ENCODE results near the gene CXCL13. TPM values are rescaled to one million over a fixed set of nuclear protein-coding genes. Genes with fewer than 3 reads are reported as not detected.
"Not testable (repeated sequence)": the region's sequence is repeated elsewhere in the genome, so short reads cannot be mapped to it uniquely, and the experiment has no call there.

Gene CXCL13, protein sequence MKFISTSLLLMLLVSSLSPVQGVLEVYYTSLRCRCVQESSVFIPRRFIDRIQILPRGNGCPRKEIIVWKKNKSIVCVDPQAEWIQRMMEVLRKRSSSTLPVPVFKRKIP
- total RNA-seq, result 1 to 10 TPM in 2 of 3 donors, not detected in 1; 2.9 to 6.2 TPM

DNA sequence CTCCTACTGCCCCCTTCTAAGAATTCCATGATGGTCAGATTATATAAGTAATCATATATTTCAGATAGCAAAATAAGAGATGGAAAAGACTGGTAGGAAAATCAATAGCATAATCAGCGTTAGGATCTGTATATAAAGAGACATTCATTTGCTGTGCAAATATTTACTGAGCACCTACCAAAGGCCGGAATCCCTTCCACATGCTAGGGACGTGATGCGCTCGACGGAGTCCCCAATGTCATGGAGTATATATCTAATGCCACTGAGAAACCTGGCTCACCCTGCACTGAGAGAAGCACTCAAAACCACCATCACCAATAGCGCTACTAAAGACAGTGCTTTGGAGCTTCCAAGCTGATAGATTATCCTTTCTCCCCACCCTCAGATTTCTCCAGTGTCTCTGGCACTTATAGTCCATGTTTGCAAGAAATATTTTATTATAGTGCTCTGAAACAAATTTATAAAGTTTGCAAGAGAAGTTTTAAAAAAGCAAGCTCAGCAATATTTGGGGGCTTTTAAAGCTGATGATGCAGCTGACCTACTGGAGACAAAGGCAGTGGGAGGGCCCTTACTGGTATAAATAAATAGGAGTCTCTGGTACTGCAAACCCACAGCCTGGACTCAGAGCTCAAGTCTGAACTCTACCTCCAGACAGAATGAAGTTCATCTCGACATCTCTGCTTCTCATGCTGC is at the start of gene CXCL13:
Gene CXCL13, plus strand, starts transcription at position 611 of the 693 bp plus-strand sequence. Its CDS starts 46 bp downstream, at position 657.
- Histone ChIP-seq H3K27me3 (no peaks in the 10 kb centered on the region), H3K4me3 (no peak within 1 kb of the TSS), H3K27ac (no peak within 1 kb of the TSS), H3K9me3 (no peaks in the 10 kb centered on the region), H3K4me1 (no peaks in the 10 kb centered on the region), H3K36me3 (no peaks in the 10 kb centered on the region)
- no peak for DNase-seq (ENCODE audit: low spot score in 2 of 2)
- no peak for TF ChIP-seq POLR2A (IDR thresholded peaks at IDR 0.05)
- TF ChIP-seq, protein P1, sequence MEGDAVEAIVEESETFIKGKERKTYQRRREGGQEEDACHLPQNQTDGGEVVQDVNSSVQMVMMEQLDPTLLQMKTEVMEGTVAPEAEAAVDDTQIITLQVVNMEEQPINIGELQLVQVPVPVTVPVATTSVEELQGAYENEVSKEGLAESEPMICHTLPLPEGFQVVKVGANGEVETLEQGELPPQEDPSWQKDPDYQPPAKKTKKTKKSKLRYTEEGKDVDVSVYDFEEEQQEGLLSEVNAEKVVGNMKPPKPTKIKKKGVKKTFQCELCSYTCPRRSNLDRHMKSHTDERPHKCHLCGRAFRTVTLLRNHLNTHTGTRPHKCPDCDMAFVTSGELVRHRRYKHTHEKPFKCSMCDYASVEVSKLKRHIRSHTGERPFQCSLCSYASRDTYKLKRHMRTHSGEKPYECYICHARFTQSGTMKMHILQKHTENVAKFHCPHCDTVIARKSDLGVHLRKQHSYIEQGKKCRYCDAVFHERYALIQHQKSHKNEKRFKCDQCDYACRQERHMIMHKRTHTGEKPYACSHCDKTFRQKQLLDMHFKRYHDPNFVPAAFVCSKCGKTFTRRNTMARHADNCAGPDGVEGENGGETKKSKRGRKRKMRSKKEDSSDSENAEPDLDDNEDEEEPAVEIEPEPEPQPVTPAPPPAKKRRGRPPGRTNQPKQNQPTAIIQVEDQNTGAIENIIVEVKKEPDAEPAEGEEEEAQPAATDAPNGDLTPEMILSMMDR (IDR thresholded peaks at IDR 0.05), result no peak
- no peak for TF ChIP-seq POLR2AphosphoS5 (IDR thresholded peaks at IDR 0.05)
- intact Hi-C loops (cut with DNase I; ENCODE audit: low total_unique reads), result no loop called here

GRCh38 chr4:77560170-77560569 is 45.5 kb upstream of the CXCL13 start:
- no peak for DNase-seq (ENCODE audit: low spot score in 2 of 2)
- Histone ChIP-seq H3K27me3 (no peaks in the 10 kb centered on the region), H3K4me3 (no peak overlapping the region), H3K36me3 (no peaks in the 10 kb centered on the region), H3K9me3 (peaks cover 0 to 10% of the 10 kb centered on the region in 2 donors), H3K27ac (no peak overlapping the region), H3K4me1 (no peaks in the 10 kb centered on the region)
- TF ChIP-seq POLR2AphosphoS5 (IDR thresholded peaks at IDR 0.05) (no peak), POLR2A (IDR thresholded peaks at IDR 0.05) (no peak)
- TF ChIP-seq, protein P1 (IDR thresholded peaks at IDR 0.05), result no peak
- intact Hi-C loops (cut with DNase I; ENCODE audit: low total_unique reads), result no loop called here

DNA sequence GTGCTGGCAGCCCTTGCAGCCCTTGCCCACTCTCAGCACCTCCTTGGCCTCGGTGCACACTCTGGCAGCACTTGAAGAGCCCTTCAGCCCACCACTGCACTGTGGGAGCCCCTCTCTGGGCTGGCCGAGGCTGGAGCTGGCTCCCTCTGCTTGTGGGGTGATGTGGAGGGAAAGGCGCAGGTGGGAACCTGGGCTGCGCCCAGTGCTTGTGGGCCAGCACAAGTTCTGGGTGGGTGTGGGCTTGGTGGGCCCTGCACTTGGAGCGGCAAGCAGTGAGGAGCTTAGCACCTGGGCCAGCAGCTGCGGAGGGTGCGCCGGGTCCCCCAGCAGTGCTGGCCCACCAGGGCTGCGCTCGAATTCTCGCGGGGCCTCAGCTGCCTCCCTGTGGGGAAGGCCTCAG is 43.9 kb upstream of the CXCL13 start:
- DNase-seq (ENCODE audit: low spot score in 2 of 2); H3K27ac ChIP-seq; H3K4me3 ChIP-seq; H3K9me3 ChIP-seq; H3K4me1 ChIP-seq; H3K27me3 ChIP-seq; intact Hi-C loops (cut with DNase I; ENCODE audit: low total_unique reads); H3K36me3 ChIP-seq: not testable (repeated sequence)

- H3K27ac ChIP-seq, result peak overlapping the region; percentile 50 to 64
- intact Hi-C loops (cut with DNase I; ENCODE audit: low total_unique reads), result no loop called here
- peak in 2 of 3 donors; percentile 55 to 64 for TF ChIP-seq POLR2AphosphoS5 (IDR thresholded peaks at IDR 0.05)
- no peak for TF ChIP-seq POLR2A (IDR thresholded peaks at IDR 0.05)
Observed at GRCh38 chr4:77564231-77564630, 41.4 kb upstream of the CXCL13 start.

DNA sequence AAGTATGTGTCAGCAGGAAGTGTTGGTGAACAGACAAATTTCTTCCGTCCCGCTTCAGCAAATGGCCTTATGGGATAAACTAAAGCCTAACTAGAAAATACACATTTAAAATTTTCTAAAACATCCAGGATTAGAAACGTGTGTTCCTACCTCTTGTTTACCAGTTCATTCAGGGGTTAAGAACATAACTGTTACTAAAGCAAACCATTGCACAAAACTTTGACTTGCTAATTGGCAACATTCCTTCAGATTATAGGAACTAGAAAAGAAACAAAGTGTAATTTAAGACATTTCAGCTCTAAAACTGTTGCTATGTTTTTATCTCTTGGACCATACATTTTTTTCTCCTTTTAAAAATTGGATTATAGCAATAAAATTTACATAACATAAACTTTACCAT is 39.5 kb upstream of the CXCL13 start:
- Histone ChIP-seq H3K9me3 (peaks cover 0 to 11% of the 10 kb centered on the region in 2 donors), H3K4me1 (no peaks in the 10 kb centered on the region), H3K27me3 (no peaks in the 10 kb centered on the region), H3K4me3 (no peak overlapping the region), H3K27ac (no peak overlapping the region), H3K36me3 (no peaks in the 10 kb centered on the region)
- intact Hi-C loops (cut with DNase I; ENCODE audit: low total_unique reads), result no loop called here
- TF ChIP-seq POLR2AphosphoS5 (IDR thresholded peaks at IDR 0.05) (no peak), POLR2A (IDR thresholded peaks at IDR 0.05) (no peak)
- TF ChIP-seq, protein P1 (IDR thresholded peaks at IDR 0.05), result no peak
- no peak for DNase-seq (ENCODE audit: low spot score in 2 of 2)

More at GRCh38 chr4:77564231-77564630, 41.4 kb upstream of the CXCL13 start:
- Histone ChIP-seq H3K4me1 (no peaks in the 10 kb centered on the region), H3K36me3 (no peaks in the 10 kb centered on the region), H3K27me3 (no peaks in the 10 kb centered on the region), H3K4me3 (no peak overlapping the region), H3K9me3 (no peaks in the 10 kb centered on the region)
- peak in 1 of 2 donors; percentile 71 for DNase-seq (ENCODE audit: low spot score in 2 of 2)

- no peak for DNase-seq (ENCODE audit: low spot score in 2 of 2)
- no peaks in the 10 kb centered on the region for H3K36me3 ChIP-seq
- H3K27ac ChIP-seq, result no peak overlapping the region
- peaks cover 0 to 11% of the 10 kb centered on the region in 2 donors for H3K9me3 ChIP-seq
- no peaks in the 10 kb centered on the region for H3K4me1 ChIP-seq
- TF ChIP-seq POLR2AphosphoS5 (IDR thresholded peaks at IDR 0.05), result no peak
- TF ChIP-seq, protein P1 (IDR thresholded peaks at IDR 0.05), result no peak
- no peak for TF ChIP-seq POLR2A (IDR thresholded peaks at IDR 0.05)
- H3K27me3 ChIP-seq, result no peaks in the 10 kb centered on the region
- H3K4me3 ChIP-seq, result no peak overlapping the region
- intact Hi-C loops (cut with DNase I; ENCODE audit: low total_unique reads), result no loop called here
Observed at GRCh38 chr4:77567549-77567948, 38.1 kb upstream of the CXCL13 start.

DNA sequence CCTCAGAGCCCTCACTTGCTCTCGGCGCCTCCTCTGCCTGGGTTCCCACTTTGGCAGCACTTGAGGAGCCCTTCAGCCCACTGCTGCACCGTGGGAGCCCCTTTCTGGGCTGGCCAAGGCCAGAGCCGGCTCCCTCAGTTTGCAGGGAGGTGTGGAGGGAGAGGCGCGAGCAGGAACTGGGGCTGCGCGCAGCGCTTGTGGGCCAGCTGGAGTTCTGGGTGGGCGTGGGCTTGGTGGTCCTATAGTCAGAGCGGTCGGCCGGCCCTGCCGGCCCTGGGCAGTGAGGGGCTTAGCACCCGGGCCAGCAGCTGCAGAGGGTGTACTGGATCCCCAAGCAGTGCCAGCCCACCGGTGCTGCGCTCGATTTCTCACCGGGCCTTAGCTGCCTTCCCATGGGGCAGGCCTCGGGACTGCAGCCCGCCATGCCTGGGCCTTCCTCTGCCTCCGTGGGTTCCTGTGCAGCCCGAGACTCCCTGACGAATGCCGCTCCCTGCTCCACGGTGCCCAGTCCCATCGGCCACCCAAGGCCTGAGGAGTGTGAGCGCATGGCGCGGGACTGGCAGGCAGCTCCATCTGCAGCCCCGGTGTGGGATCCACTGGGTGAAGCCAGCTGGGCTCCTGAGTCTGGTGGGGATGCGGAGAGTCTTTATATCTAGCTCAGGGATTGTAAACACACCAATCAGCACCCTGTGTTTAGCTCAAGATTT is 35.0 kb upstream of the CXCL13 start:
- intact Hi-C loops (cut with DNase I; ENCODE audit: low total_unique reads); H3K27me3 ChIP-seq; H3K4me1 ChIP-seq; H3K4me3 ChIP-seq; H3K36me3 ChIP-seq; DNase-seq (ENCODE audit: low spot score in 2 of 2); H3K27ac ChIP-seq: not testable (repeated sequence)
- H3K9me3 ChIP-seq, result peaks cover 0 to 11% of the 10 kb centered on the region in 2 donors
